Right lobe of liver (tissue), 4 donors: ENCODE data around the gene TMEM86A.

Source experiments
- POLR2A ChIP-seq: fragments of 450-650 bp; IDR thresholded peaks from one replicate; pipeline ENCODE4 v1.6.1; 2017; ENCODE audit warnings: antibody characterized with exemption, mild to moderate bottlenecking
- TF ChIP-seq, protein P1 (sequence below), 4 donors: fragments of 200-600 bp in 3 of 4; fragments of 450-650 bp in 1 of 4; IDR thresholded peaks; one replicate each; pipeline versions ENCODE4 v1.5.1 to v1.8.0; 2016 to 2022; ENCODE audit warnings: antibody characterized with exemption in 4 of 4, mild to moderate bottlenecking in 2 of 4
- donor health status: DM: no; HTN: no; CAD: no.
- donor health status: DM: no; HTN: no; CAD: no.
- donor health status: DM: no; HTN: yes; CAD: no.

DNA sequence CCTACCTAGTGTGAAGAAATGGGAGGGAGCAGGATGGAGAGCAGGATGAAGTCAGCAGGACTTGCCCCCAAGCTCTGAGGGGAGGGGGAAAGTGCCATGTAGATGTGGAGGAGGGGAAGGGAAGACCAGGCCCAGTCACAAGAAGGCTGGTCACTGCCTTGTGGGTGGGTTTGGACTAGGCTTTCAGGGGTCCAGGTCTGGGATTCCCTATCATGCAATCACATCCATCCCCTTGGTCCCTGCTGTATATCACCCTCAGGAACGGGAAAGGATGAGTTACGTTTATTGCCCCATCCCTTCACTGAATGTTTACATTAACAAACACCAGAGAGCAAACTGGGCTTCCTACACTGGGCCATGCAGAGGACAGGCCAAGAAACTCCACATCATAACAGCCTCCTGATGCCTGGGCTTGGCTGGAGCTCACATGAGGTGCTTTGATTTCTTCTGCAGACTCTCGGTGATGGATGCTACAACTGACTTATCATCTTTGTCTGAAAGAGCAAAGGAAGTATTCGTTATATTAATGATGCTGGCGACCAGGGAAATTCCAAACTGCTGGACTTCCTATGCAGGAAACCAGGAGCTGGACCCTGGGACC lies 5.6 kb downstream of the TMEM86A start:
- TF ChIP-seq, protein P1, sequence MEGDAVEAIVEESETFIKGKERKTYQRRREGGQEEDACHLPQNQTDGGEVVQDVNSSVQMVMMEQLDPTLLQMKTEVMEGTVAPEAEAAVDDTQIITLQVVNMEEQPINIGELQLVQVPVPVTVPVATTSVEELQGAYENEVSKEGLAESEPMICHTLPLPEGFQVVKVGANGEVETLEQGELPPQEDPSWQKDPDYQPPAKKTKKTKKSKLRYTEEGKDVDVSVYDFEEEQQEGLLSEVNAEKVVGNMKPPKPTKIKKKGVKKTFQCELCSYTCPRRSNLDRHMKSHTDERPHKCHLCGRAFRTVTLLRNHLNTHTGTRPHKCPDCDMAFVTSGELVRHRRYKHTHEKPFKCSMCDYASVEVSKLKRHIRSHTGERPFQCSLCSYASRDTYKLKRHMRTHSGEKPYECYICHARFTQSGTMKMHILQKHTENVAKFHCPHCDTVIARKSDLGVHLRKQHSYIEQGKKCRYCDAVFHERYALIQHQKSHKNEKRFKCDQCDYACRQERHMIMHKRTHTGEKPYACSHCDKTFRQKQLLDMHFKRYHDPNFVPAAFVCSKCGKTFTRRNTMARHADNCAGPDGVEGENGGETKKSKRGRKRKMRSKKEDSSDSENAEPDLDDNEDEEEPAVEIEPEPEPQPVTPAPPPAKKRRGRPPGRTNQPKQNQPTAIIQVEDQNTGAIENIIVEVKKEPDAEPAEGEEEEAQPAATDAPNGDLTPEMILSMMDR (IDR thresholded peaks at IDR 0.05) = no peak
- no peak for TF ChIP-seq POLR2A
